ENCODE data around the gene MAPKAP1.
A peak's percentile ranks its signal among the peaks of the same experiment; 100 is the strongest.

MAPKAP1 gene

GRCh38 chr9:125745682-125746016 is 38.6 kb upstream of the MAPKAP1 start:
- H3K79me2 ChIP-seq (ENCODE audit: insufficient read depth, low read length) = peaks cover 22% of the 10 kb centered on the region
- peaks cover 3% of the 10 kb centered on the region for H3K36me3 ChIP-seq (ENCODE audit: insufficient read depth, low read length)
- H3K4me3 ChIP-seq (ENCODE audit: low read depth in 1 of 2, low read length in 2 of 2) = peak overlapping the region in 1 of 2 experiments; percentile 99; a peak in 2 of 4 replicates
- H2AFZ ChIP-seq (ENCODE audit: low read depth, low read length) = peak overlapping the region; percentile 67
- H4K20me1 ChIP-seq (ENCODE audit: insufficient read depth, low read length) = peaks cover 7% of the 10 kb centered on the region; the same call in 1 of the 2 replicates
- TF ChIP-seq EZH2 (IDR thresholded peaks at IDR 0.05; ENCODE audit: borderline replicate concordance, low read depth, low read length, severe bottlenecking) (no peak), CTCF (IDR thresholded peaks at IDR 0.05; ENCODE audit: borderline replicate concordance, extremely low read depth, low read length, poor library complexity, severe bottlenecking) (no peak)
- H3K4me1 ChIP-seq (ENCODE audit: insufficient read depth, low read length) = peaks cover 40% of the 10 kb centered on the region
- H3K9ac ChIP-seq (ENCODE audit: low read depth, low read length) = peak overlapping the region; percentile 85
- no peaks in the 10 kb centered on the region for H3K27me3 ChIP-seq (ENCODE audit: insufficient read depth, low read length, poor library complexity)
- no peak for DNase-seq
- H3K27ac ChIP-seq (ENCODE audit: low read length) = peak overlapping the region; percentile 61
- H3K9me3 ChIP-seq (ENCODE audit: insufficient read depth, low read length, severe bottlenecking) = no peaks in the 10 kb centered on the region
- no peak for ATAC-seq (ENCODE audit: insufficient read depth, low read depth)
- peak overlapping the region; percentile 86 for H3K4me2 ChIP-seq (ENCODE audit: insufficient read depth, low read length)

- ATAC-seq (ENCODE audit: insufficient read depth, low read depth) = no peak
- Histone ChIP-seq H3K4me3 (ENCODE audit: low read depth in 1 of 2, low read length in 2 of 2) (no peak overlapping the region), H3K79me2 (ENCODE audit: insufficient read depth, low read length) (peaks cover 21% of the 10 kb centered on the region), H4K20me1 (ENCODE audit: insufficient read depth, low read length) (peaks cover 7% of the 10 kb centered on the region; the same call in 1 of the 2 replicates), H3K36me3 (ENCODE audit: insufficient read depth, low read length) (no peaks in the 10 kb centered on the region; the same call in none of the 2 replicates), H3K27me3 (ENCODE audit: insufficient read depth, low read length, poor library complexity) (no peaks in the 10 kb centered on the region), H3K4me1 (ENCODE audit: insufficient read depth, low read length) (peaks cover 34% of the 10 kb centered on the region), H3K9me3 (ENCODE audit: insufficient read depth, low read length, severe bottlenecking) (no peaks in the 10 kb centered on the region), H2AFZ (ENCODE audit: low read depth, low read length) (peak overlapping the region; percentile 67; the same call in 1 of the 2 replicates), H3K27ac (ENCODE audit: low read length) (no peak overlapping the region), H3K4me2 (ENCODE audit: insufficient read depth, low read length) (peak overlapping the region; percentile 86; the same call in 1 of the 2 replicates), H3K9ac (ENCODE audit: low read depth, low read length) (peak overlapping the region; percentile 85; the same call in 1 of the 2 replicates)
- no peak for DNase-seq
- TF ChIP-seq CTCF (IDR thresholded peaks at IDR 0.05; ENCODE audit: borderline replicate concordance, extremely low read depth, low read length, poor library complexity, severe bottlenecking) (no peak), EZH2 (IDR thresholded peaks at IDR 0.05; ENCODE audit: borderline replicate concordance, low read depth, low read length, severe bottlenecking) (no peak)
Observed at GRCh38 chr9:125745018-125745417, 38.0 kb upstream of the MAPKAP1 start.

- H3K4me3 ChIP-seq (ENCODE audit: low read depth in 1 of 2, low read length in 2 of 2) = no peak overlapping the region
- H3K9me3 ChIP-seq (ENCODE audit: insufficient read depth, low read length, severe bottlenecking) = no peaks in the 10 kb centered on the region
- no peak for TF ChIP-seq CTCF (IDR thresholded peaks at IDR 0.05; ENCODE audit: borderline replicate concordance, extremely low read depth, low read length, poor library complexity, severe bottlenecking)
- TF ChIP-seq EZH2 (IDR thresholded peaks at IDR 0.05; ENCODE audit: borderline replicate concordance, low read depth, low read length, severe bottlenecking) = no peak
- peaks cover 7% of the 10 kb centered on the region; the same call in 1 of the 2 replicates for H4K20me1 ChIP-seq (ENCODE audit: insufficient read depth, low read length)
- H3K4me1 ChIP-seq (ENCODE audit: insufficient read depth, low read length) = peaks cover 30% of the 10 kb centered on the region
- DNase-seq = no peak
- no peaks in the 10 kb centered on the region for H3K27me3 ChIP-seq (ENCODE audit: insufficient read depth, low read length, poor library complexity)
- H3K36me3 ChIP-seq (ENCODE audit: insufficient read depth, low read length) = no peaks in the 10 kb centered on the region; the same call in 1 of the 2 replicates
- no peak overlapping the region for H3K27ac ChIP-seq (ENCODE audit: low read length)
- peaks cover 17% of the 10 kb centered on the region for H3K79me2 ChIP-seq (ENCODE audit: insufficient read depth, low read length)
- no peak for ATAC-seq (ENCODE audit: insufficient read depth, low read depth)
- no peak overlapping the region for H2AFZ ChIP-seq (ENCODE audit: low read depth, low read length)
- no peak overlapping the region for H3K4me2 ChIP-seq (ENCODE audit: insufficient read depth, low read length)
- H3K9ac ChIP-seq (ENCODE audit: low read depth, low read length) = no peak overlapping the region
Observed at GRCh38 chr9:125744616-125745015, 37.6 kb upstream of the MAPKAP1 start.

Data from DND-41 (cell line).